ENCODE results near the gene TIGD2. TPM values are rescaled to one million over a fixed set of nuclear protein-coding genes. Genes with fewer than 3 reads are reported as not detected.

Gene TIGD2
- polyA plus RNA-seq, 1 donor from 2014 or later: 5.0 TPM

GRCh38 chr4:89164400-89164799 lies 53.1 kb downstream of the TIGD2 start:
- Mint-ChIP-seq H3K27ac (no peak overlapping the region), H3K27me3 (peaks cover 3% of the 10 kb centered on the region), H3K4me3 (no peak overlapping the region), H3K9me3 (peaks cover 0 to 4% (median 0%) of the 10 kb centered on the region in 3 donors), H3K36me3 (no peaks in the 10 kb centered on the region), H3K4me1 (no peaks in the 10 kb centered on the region)

Other genes starting within 250 kb of the TIGD2 start
- gene FAM13A, start 54.3 kb upstream of the TIGD2 start, polyA plus RNA-seq: 2.3 TPM
- 0.50 TPM for gene GPRIN3, start 196.3 kb downstream of the TIGD2 start, polyA plus RNA-seq